ENCODE data around the gene CHMP5.
"Not testable (repeated sequence)": the region's sequence is repeated elsewhere in the genome, so short reads cannot be mapped to it uniquely, and the experiment has no call there.

CHMP5 gene

DNA sequence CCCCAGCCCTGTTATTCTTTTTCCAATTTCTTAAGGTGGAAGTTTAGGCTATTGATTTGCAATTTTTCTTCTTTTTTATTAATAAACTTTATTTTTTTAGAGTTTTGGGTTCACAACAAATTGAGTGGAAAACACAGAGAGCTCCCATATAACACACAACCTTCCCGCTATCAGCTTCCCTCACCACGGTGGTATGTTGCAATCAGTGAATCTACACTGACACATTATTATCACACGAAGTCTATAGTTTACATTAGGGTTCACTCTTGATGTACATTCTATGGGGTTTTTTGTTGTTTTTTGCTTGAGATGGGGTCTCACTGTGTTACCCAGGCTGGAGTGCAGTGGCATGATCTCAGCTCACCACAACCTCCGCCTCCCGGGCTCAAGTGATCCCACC, 20.7 kb downstream of the CHMP5 start:
- no peak for DNase-seq

DNA sequence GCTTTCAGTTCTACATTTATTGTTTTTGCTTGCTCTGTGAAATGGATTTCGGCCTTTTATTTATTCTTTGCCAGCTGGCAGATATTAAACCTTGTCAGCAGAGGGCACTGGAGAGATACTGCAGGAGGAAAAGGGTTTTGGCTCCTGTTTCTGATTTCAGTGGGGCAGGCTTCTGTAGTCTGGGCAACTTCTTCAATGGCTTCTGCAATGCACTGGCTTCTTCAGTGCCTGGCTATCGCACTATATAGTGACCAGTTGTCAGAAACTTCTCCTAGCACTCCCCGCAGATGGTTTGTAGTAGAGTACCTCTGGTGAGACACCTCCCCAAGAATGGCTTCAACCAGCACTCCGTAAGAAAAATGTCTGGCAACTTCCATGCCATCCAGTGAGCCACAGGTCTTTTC, 22.2 kb downstream of the CHMP5 start:
- no peak for DNase-seq

GRCh38 chr9:33288235-33288634, 23.4 kb downstream of the CHMP5 start:
- DNase-seq = no peak

- DNase-seq = no peak
Observed at GRCh38 chr9:33288828-33289483, 24.1 kb downstream of the CHMP5 start.

DNA sequence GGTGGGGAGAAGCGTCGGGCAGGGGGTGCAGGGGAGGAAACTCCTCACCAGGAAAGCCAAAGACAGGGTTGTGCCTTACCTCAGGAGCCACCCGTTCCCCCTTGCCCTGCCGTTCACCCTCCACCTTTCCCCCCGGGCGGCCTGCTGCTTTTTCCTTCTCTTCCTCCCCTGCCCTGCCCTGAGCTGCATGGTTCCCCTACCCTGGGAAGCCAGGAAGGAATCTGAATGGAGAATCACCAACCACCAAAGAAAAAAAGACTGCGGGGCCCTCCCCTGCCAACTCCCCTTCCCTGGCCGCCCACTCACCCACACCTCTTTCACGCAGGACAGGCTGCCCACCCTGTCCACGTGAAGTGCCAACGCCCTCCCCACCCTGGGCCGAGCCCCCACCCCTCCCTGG, 24.6 kb downstream of the CHMP5 start:
- no peak for DNase-seq

GRCh38 chr9:33289936-33290246, 25.0 kb downstream of the CHMP5 start:
- no peak for DNase-seq

DNA sequence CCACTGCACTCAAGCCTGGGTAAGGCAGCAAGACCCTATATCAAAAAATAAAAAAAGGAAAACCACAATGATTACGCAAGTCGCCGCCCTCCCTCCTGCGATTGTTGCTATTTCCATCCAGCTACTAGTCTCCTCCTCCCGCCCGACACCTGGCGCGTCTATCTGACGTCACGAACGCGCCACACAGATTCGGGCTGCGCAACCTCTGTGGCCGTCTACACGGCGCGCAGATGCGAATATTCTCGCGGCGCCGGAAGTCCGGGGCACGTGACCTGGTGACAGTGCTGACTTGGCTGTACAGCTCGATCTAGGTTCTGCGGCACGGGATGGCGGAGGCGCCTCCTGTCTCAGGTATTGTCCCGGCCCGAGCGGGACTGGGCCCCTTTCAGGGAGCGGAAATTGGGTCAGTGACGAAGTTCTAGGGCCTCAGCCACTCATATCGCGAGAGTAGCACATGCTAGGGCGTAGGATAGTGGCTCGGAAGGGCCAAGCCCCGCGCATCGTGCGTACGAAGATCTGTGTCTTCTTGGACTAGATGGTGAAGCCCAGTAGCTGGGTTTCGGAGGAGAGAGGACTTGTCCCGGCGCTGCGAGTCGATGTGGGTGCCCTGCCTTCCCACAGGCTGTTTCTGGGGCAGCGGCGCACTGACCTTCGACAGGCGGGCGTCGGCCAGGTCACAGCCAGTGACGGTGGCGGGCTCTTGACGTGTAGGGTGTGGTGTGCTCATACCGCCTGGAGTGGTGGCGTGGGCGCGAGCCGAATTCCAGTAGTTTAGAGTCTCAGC, 25.6 kb downstream of the CHMP5 start, which contains the start of gene NFX1:
Gene NFX1, plus strand, starts transcription at position 270 of the 784 bp plus-strand sequence. Its CDS starts 57 bp downstream, at position 327.
- DNase-seq = peak; percentile 78

DNA sequence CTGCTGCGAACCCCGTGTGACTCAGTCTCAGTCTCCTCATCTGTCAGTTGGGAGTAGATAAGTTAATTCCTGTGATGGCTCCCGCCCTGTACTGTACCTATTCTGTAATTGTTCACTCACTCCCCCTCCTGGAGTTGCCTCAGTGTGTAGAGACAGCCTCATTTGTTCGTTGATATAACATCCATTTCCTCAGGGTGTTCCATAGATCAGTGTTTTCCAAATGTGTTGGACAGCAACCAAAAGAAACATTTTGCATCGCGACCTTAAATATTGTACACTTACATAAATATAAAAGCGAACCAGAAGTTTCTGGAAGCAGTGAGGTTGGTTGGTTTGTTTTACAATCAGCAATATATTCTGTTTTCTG, 26.2 kb downstream of the CHMP5 start:
- DNase-seq = no peak

DNA sequence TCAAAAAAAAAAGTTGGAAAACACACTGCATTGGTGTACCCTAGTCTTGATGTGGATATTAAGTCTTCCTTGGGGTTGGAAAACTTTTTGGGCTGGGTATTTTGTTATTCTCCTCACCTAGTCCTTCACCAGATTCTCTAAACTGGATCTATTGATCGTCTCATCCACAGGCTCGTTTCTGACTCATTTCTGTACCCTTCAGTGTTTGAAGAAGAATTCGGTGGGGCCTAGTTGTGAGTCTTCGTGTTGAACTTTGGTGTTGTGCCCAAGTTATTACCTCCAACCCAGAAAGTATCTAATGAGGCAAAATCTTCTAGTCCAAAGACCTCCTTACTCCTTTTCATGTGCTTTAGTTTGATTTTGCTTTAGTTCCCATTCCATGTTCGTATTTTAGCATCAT, 27.1 kb downstream of the CHMP5 start:
- no peak for DNase-seq

- no peak for DNase-seq
Observed at GRCh38 chr9:33293782-33294181, 28.9 kb downstream of the CHMP5 start.

GRCh38 chr9:33294670-33295432, 30.0 kb downstream of the CHMP5 start:
- DNase-seq = no peak

DNA sequence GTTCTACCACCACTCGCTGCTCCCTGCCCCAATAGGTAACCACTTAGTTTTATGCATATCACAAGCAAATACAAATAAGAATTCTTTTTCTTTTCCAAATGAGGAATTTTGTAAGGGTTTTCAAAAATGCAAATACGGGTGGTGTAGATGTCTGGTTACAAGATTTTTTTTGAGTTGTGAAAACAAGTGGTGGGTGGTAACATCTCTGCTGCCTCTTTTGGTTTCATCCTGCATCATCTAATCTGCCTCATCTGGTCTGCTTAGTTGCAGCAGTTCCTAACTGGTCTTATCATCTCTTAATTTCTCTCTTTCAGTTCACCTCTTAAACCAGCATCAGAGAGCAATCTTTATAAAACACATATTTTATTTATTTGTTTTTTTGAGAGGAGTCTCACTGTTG, 30.7 kb downstream of the CHMP5 start:
- no peak for DNase-seq

DNA sequence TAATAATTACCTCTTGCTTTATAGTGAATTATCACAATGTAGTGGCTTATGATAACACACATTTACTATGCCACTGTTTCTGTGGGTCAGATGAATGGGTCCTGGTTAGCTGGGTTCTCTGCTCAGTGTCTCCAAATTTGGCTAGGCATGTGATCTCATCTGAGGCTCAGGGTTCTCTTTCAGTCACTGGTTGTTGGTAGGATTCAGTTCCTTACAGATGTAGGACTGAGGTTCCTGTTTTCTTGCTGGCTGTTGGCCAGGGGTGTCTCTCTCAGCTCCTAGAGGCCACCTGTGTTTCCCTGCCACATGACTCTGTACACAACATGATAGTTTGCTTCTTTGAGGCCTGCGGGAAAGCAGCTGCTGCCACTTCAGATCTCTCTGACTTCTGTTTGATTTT, 32.6 kb downstream of the CHMP5 start:
- no peak for DNase-seq

- no peak for DNase-seq
Observed at GRCh38 chr9:33300546-33300945, 35.7 kb downstream of the CHMP5 start.

GRCh38 chr9:33304362-33304761, 39.5 kb downstream of the CHMP5 start:
- DNase-seq = no peak

DNA sequence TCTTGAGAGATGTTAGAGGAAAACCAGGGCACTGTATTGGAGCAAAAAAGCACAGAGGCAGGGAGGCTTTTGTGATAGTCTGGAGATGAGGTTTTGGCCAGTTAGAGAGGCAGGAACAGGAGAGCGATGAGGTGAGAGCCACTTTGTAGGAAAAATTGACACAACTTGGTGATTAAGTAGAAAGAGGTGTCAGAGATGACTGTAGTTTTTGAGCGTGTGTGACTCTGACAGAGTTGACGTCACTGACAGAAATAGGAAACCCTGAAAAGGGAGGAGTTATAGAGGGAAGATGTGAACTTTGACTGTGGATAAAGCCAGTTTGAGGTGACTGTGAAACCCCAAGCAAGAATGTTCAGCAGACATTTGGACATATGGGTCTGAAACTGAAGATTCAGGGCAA, 41.2 kb downstream of the CHMP5 start:
- DNase-seq = no peak

DNA sequence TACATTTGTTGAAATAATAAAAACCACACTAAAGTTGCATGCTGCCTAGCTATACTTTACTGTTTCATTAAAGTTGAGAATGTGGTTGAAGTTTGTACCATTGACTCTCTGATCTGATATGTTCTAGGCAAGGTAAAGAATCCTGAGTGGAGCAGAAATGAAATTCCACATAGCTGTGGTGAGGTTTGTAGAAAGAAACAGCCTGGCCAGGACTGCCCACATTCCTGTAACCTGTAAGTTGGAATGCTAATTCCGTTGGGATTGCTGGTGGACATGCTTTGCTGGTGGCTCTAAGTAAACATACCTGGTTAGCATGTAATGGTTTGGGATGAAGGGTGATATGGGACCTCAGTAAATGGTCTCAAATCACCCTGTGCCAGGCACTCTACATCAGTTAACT, 42.2 kb downstream of the CHMP5 start:
- no peak for DNase-seq

- no peak for DNase-seq
Observed at GRCh38 chr9:33309903-33310302, 45.1 kb downstream of the CHMP5 start.

DNA sequence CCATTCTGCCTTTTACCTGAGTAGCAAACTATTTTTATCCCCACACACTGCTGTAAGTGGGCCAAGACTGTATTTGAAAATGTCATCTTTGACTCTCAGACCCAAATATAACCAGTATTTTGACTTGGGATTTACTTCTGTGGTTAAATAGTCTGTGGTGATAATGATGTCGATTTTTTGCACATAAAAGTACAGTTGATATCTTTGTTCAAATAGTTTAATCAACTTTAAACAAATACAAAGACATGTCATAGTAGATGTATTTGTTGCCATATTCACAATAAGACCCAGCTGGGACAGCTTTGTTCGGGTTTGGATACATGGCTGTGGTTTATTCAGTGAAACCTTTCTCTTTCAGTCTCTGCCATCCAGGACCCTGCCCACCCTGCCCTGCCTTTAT, 45.9 kb downstream of the CHMP5 start:
- DNase-seq = no peak

DNA sequence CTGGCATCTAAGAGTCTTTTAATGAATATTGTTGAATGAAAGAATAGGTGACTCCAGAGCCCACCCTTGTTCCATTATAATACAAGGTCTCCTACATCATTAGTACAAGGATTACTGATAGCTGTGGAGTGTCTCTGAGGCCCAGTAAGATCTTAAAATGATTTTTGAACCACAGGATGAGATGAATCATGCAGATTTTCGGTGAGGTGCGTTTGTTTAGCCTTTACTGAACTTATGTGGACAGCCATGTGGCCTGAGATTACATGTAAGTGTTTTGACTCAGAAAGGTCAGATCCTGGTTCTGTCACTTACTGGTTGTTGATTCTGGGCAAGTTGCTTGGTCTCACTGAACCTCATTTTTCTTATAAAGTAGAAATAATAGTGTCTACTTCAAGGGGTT, 47.1 kb downstream of the CHMP5 start:
- no peak for DNase-seq

- no peak for DNase-seq
Observed at GRCh38 chr9:33315371-33315770, 50.5 kb downstream of the CHMP5 start.

- DNase-seq = not testable (repeated sequence)
Observed at GRCh38 chr9:33317136-33317535, 52.3 kb downstream of the CHMP5 start.

GRCh38 chr9:33318225-33318624, 53.4 kb downstream of the CHMP5 start:
- DNase-seq = no peak

- no peak for DNase-seq
Observed at GRCh38 chr9:33318781-33319180, 53.9 kb downstream of the CHMP5 start.
